ENCODE results near the gene SLC22A14. TPM values are rescaled to one million over a fixed set of nuclear protein-coding genes. Genes with fewer than 3 reads are reported as not detected.

The SLC22A14 gene
- total and polyA plus RNA-seq, 3 donors from 2014 or later: 2.7 to 11.9 (median 9.4) TPM

DNA sequence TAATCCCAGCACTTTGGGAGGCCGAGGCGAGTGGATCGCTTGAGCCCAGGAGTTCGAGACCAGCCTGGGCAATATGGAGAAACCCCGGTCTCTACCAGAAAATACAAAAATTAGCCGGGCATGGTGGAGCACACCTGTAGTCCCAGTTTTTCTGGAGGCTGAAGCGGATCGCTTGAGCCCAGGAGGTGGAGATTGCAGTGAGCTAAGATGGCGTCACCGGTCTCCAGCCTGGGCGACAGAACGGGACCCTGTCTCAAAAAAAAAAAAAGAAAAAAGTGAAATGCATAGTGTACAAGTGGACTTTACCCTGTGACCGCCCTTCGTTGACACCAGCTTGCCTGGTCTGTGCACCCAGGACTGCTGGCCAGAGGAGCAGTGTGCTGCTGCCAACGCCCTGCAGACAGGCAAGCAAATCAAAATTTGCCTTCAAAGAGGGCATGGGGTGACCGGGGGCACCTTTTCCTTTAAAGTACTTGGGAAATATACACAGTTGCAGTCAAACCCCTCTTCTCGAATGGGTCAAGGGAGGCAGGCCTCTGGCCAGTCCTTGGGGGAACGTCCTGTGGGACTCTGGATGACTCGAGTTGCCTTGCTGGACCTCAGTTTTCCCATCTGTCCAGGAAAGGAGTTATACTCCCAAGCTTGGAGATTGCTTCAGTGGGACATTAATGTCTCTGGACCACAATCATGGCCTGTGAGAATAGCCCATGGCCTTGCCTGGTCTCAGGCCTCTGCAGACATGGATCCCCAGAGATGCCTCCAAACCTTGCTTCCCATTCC, 65.5 kb downstream of the SLC22A14 start:
- no peak for DNase-seq
- H3K4me1 ChIP-seq: peaks cover 7% of the 10 kb centered on the region
- no peak overlapping the region for H3K27ac ChIP-seq
- H3K4me3 ChIP-seq: peak overlapping the region; percentile 72 to 74
- intact Hi-C loops (cut with DNase I; ENCODE audit: low total_unique reads): loop anchor here (5.0 kb wide), 1 partner anchor 130 kb away; no protein-coding TSS in a partner anchor
- TF ChIP-seq POLR2A (IDR thresholded peaks at IDR 0.05) (no peak), CTCF (IDR thresholded peaks at IDR 0.05) (no peak)
- no peaks in the 10 kb centered on the region for H3K27me3 ChIP-seq
- H3K9me3 ChIP-seq: no peaks in the 10 kb centered on the region
- WGBS, 2 donors: 71 to 73% methylated on average over 19 of the region's 19 CpGs
- no peaks in the 10 kb centered on the region for H3K36me3 ChIP-seq (ENCODE audit: low read depth, missing control alignments)

DNA sequence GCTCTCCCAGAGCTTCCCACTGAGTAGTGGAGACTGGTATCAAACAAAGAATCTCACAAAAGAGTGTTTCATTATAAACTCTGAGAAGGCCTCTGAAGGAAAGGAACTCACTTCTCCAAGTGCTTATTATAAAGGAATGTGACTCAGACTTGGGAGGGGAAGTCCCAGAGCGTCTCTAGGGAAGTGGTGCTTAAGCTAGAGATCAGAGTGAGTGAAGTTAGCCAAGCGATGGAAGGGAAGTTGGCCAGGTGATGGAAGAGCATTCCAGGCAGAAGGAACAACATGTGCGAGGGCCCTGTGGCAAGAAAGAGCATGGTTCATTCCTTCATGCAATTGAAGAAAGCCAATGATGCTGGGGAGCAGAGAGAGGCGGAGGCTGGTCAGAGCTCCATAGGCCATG, 66.8 kb downstream of the SLC22A14 start:
- Histone ChIP-seq H3K4me1 (peaks cover 7% of the 10 kb centered on the region), H3K4me3 (no peak overlapping the region), H3K36me3 (ENCODE audit: low read depth, missing control alignments) (no peaks in the 10 kb centered on the region), H3K27ac (no peak overlapping the region), H3K27me3 (no peaks in the 10 kb centered on the region), H3K9me3 (no peaks in the 10 kb centered on the region)
- no peak for TF ChIP-seq POLR2A (IDR thresholded peaks at IDR 0.05)
- no peak for TF ChIP-seq CTCF (IDR thresholded peaks at IDR 0.05)
- intact Hi-C loops (cut with DNase I; ENCODE audit: low total_unique reads): loop anchor here (5.0 kb wide), 1 partner anchor 128 kb away; no protein-coding TSS in a partner anchor
- WGBS, 2 donors: 82 to 83% methylated on average over 4 of the region's 4 CpGs
- DNase-seq: no peak

GRCh38 chr3:38349684-38350359, 67.7 kb downstream of the SLC22A14 start:
- no peak for DNase-seq
- Histone ChIP-seq H3K4me3 (no peak overlapping the region), H3K4me1 (peaks cover 7% of the 10 kb centered on the region), H3K9me3 (no peaks in the 10 kb centered on the region), H3K27ac (no peak overlapping the region), H3K36me3 (ENCODE audit: low read depth, missing control alignments) (no peaks in the 10 kb centered on the region), H3K27me3 (no peaks in the 10 kb centered on the region)
- intact Hi-C loops (cut with DNase I; ENCODE audit: low total_unique reads): loop anchor here (5.0 kb wide), 1 partner anchor 127 kb away; no protein-coding TSS in a partner anchor
- 88 to 93% methylated on average over 8 of the region's 8 CpGs for WGBS, 2 donors
- TF ChIP-seq CTCF (IDR thresholded peaks at IDR 0.05): no peak
- TF ChIP-seq POLR2A (IDR thresholded peaks at IDR 0.05): no peak

DNA sequence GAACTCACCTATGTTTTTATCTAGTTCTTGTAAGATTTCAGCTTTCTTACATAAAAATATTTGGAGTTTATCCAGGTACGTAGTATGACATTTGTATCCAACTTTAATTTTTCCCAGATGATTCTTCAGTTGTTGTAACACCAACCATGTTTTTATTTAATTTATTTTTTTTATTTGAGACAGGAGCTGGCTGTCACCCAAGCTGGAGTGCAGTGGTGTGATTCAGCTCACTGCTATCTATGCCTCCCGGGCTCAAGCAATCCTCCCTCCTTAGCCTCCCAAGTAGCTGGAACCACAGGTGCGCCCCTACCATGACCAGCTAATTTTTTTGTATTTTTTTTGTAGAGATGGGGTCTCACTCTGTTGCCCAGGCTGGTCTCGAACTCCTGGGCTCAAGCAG, 71.1 kb downstream of the SLC22A14 start:
- no peak overlapping the region for H3K4me3 ChIP-seq
- H3K9me3 ChIP-seq: no peaks in the 10 kb centered on the region
- TF ChIP-seq CTCF (IDR thresholded peaks at IDR 0.05) (no peak), POLR2A (IDR thresholded peaks at IDR 0.05) (no peak)
- 87 to 90% methylated on average over 4 of the region's 4 CpGs for WGBS, 2 donors
- no peaks in the 10 kb centered on the region for H3K27me3 ChIP-seq
- H3K4me1 ChIP-seq: no peaks in the 10 kb centered on the region
- no peaks in the 10 kb centered on the region for H3K36me3 ChIP-seq (ENCODE audit: low read depth, missing control alignments)
- no peak overlapping the region for H3K27ac ChIP-seq
- intact Hi-C loops (cut with DNase I; ENCODE audit: low total_unique reads): no loop called here
- no peak for DNase-seq
